Breast epithelium (tissue), 4 donors: Measurements from ENCODE around the gene RPL13. TPM values are rescaled to one million over a fixed set of nuclear protein-coding genes. Genes with fewer than 3 reads are reported as not detected.

Experiments used
- DNase-seq, 2 donors: peaks; one replicate each; pipeline ENCODE4 v3.0.0-alpha.2; 2019; ENCODE audit warnings: low spot score in 2 of 2
- H3K27ac ChIP-seq, 2 donors: fragments of 200-600 bp; sonication (generic) in 1 of 2; one replicate each; pipeline ENCODE4 v1.5.1; 2016 to 2019; ENCODE audit warnings: mild to moderate bottlenecking in 1 of 2
- H3K27me3 ChIP-seq, 2 donors: fragments of 200-600 bp; sonication (generic) in 1 of 2; one replicate each; pipeline versions ENCODE4 v1.5.1 to v1.6.0; 2017 to 2019; ENCODE audit warnings: control low read depth in 1 of 2, mild to moderate bottlenecking in 1 of 2
- H3K36me3 ChIP-seq: fragments of 200-600 bp; one replicate; pipeline ENCODE4 v1.5.1; 2019
- H3K4me1 ChIP-seq, 2 donors: fragments of 200-600 bp; sonication (generic); one replicate each; pipeline ENCODE4 v1.5.1; 2016 to 2019; ENCODE audit warnings: control low read depth in 1 of 2
- H3K4me3 ChIP-seq, 3 donors: fragments of 200-600 bp; sonication (generic); 1 replicate in 2 of 3; 2 replicates in 1 of 3; pipeline ENCODE4 v1.5.1; 2016 to 2019; ENCODE audit warnings: mild to moderate bottlenecking in 3 of 3, moderate library complexity in 2 of 3
- H3K9me3 ChIP-seq, 2 donors: fragments of 200-600 bp; sonication (generic) in 1 of 2; one replicate each; pipeline ENCODE4 v1.5.1; 2016 to 2019; ENCODE audit warnings: control low read depth in 1 of 2
- CTCF ChIP-seq, 3 donors: fragments of 450-650 bp; IDR thresholded peaks; one replicate each; pipeline ENCODE4 v1.5.1; 2016 to 2017; ENCODE audit warnings: antibody characterized with exemption in 3 of 3, mild to moderate bottlenecking in 3 of 3, moderate library complexity in 3 of 3
- POLR2A ChIP-seq: fragments of 450-650 bp; IDR thresholded peaks from one replicate; pipeline ENCODE4 v1.6.1; 2016; ENCODE audit warnings: antibody characterized with exemption, mild to moderate bottlenecking, moderate library complexity
- POLR2AphosphoS5 ChIP-seq, 3 donors: sonication (generic); formaldehyde crosslinking; IDR thresholded peaks; one replicate each; pipeline ENCODE4 v1.6.1; 2017; ENCODE audit warnings: antibody characterized with exemption in 3 of 3
- intact Hi-C: fragments of 100-400 bp; cut with DNase I; formaldehyde crosslinking; loops from one replicate; pipeline ENCODE4 v1.15.1; 2023; ENCODE audit warnings: low total_unique reads
- total RNA-seq, 3 donors: library from RNA; depleted of rRNA; stranded (reverse); fragments of >200 nt; gene quantifications; one replicate each; pipeline ENCODE4 v1.1.0, GENCODE V29; 2016

Gene RPL13
- total RNA-seq, 3 donors from 2014 or later, result 5,075 to 6,295 (median 5,484) TPM

DNA sequence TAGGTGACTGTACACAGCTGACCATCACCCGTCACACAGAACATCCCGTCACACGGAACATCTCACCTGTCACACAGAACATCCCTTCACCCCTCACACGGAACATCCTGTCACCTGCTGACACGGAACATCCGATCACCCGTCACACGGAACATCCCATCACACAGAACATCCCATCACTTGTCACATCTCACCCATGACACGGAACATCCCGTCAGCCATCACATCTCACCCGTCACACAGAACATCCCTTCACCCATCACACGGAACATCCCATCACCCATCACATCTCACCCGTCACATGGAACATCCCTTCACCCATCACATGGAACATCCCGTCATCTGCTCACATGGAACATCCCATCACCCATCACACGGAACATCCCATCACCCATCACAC lies 18.9 kb downstream of the RPL13 start:
- H3K27ac ChIP-seq, result no peak overlapping the region
- intact Hi-C loops, result loop anchor here (1.0 kb wide), 1 partner anchor 46 kb away; no protein-coding TSS in a partner anchor
- no peaks in the 10 kb centered on the region for H3K36me3 ChIP-seq
- no peak for DNase-seq
- peaks cover 8 to 11% of the 10 kb centered on the region in 2 donors for H3K4me1 ChIP-seq
- H3K9me3 ChIP-seq, result no peaks in the 10 kb centered on the region
- TF ChIP-seq POLR2AphosphoS5 (IDR thresholded peaks at IDR 0.05) (no peak), CTCF (IDR thresholded peaks at IDR 0.05) (no peak), POLR2A (no peak)
- H3K27me3 ChIP-seq, result peaks cover 13 to 21% of the 10 kb centered on the region in 2 donors
- no peak overlapping the region for H3K4me3 ChIP-seq

GRCh38 chr16:89581045-89581695 lies 20.7 kb downstream of the RPL13 start:
- Histone ChIP-seq H3K4me3 (no peak overlapping the region), H3K4me1 (no peaks in the 10 kb centered on the region), H3K36me3 (no peaks in the 10 kb centered on the region), H3K9me3 (no peaks in the 10 kb centered on the region), H3K27me3 (peaks cover under 1 to 6% of the 10 kb centered on the region in 2 donors), H3K27ac (peak overlapping the region in 1 of 2 donors; percentile 85)
- intact Hi-C loops, result no loop called here
- TF ChIP-seq POLR2AphosphoS5 (IDR thresholded peaks at IDR 0.05), result no peak
- DNase-seq, result no peak

DNA sequence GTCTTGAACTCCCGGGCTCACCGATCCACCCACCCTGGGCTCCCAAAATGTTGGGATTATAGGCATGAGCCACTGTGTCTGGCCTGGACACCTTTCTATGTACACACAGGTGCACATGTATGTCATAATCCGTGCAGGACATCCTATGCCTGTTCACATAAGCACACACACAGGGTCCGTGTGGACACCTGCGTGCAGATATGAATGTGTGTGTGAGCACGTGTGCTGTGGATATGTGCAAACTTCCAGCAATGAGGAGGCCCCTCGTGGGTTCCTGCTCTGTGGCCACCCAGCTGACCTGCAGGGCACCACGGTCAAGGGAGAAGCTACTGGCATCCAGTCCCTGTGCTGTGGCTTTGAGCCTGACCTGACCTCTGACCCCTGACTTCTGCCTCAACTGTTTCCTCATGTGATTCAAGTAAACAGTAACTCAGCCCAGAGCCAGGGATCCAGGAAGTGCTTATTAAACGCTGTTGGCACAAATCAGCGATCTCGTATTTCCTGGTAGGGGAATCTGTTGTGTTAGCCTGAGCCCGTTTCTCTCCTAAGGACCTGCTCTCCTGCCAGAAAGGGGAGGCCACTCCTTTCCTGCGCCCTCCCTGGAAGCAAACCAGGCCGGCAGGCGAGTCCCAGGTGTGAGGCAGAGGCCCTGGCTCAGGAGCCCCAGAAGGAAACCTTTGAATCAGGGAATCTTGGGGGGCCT lies 21.5 kb downstream of the RPL13 start:
- no peak for TF ChIP-seq CTCF (IDR thresholded peaks at IDR 0.05)
- TF ChIP-seq POLR2A, result no peak
- TF ChIP-seq POLR2AphosphoS5 (IDR thresholded peaks at IDR 0.05), result no peak

GRCh38 chr16:89582614-89583196 lies 22.2 kb downstream of the RPL13 start:
- H3K27ac ChIP-seq, result peak overlapping the region; percentile 83 to 85
- no peak overlapping the region for H3K4me3 ChIP-seq
- TF ChIP-seq CTCF (IDR thresholded peaks at IDR 0.05) (no peak), POLR2A (no peak), POLR2AphosphoS5 (IDR thresholded peaks at IDR 0.05) (no peak)
- no peak for DNase-seq
- H3K9me3 ChIP-seq, result no peaks in the 10 kb centered on the region
- no peaks in the 10 kb centered on the region for H3K36me3 ChIP-seq
- intact Hi-C loops, result no loop called here
- no peaks in the 10 kb centered on the region for H3K27me3 ChIP-seq
- H3K4me1 ChIP-seq, result no peaks in the 10 kb centered on the region

More for the DNA sequence above, 21.5 kb downstream of the RPL13 start:
- H3K4me1 ChIP-seq, result no peaks in the 10 kb centered on the region
- peak overlapping the region; percentile 83 to 85 for H3K27ac ChIP-seq
- no peaks in the 10 kb centered on the region for H3K9me3 ChIP-seq
- H3K4me3 ChIP-seq, result no peak overlapping the region
- H3K36me3 ChIP-seq, result no peaks in the 10 kb centered on the region
- DNase-seq, result peak in 1 of 2 donors; percentile 68
- H3K27me3 ChIP-seq, result no peaks in the 10 kb centered on the region
- intact Hi-C loops, result no loop called here

GRCh38 chr16:89583197-89583894 lies 22.9 kb downstream of the RPL13 start:
- Histone ChIP-seq H3K9me3 (no peaks in the 10 kb centered on the region), H3K4me1 (no peaks in the 10 kb centered on the region), H3K36me3 (no peaks in the 10 kb centered on the region), H3K4me3 (no peak overlapping the region), H3K27ac (no peak overlapping the region), H3K27me3 (no peaks in the 10 kb centered on the region)
- no peak for DNase-seq
- TF ChIP-seq CTCF (IDR thresholded peaks at IDR 0.05) (no peak), POLR2A (no peak), POLR2AphosphoS5 (IDR thresholded peaks at IDR 0.05) (no peak)
- intact Hi-C loops, result no loop called here
